ENCODE measurements around the gene SLC17A8.

GRCh38 chr12:100345020-100345767 is 11.7 kb upstream of the SLC17A8 start:
- TF ChIP-seq FOXM1 (IDR thresholded peaks at IDR 0.05; ENCODE audit: low read depth) (no peak), RXRA (IDR thresholded peaks at IDR 0.05; ENCODE audit: borderline replicate concordance, low read depth) (no peak), EZH2phosphoT487 (IDR thresholded peaks at IDR 0.05; ENCODE audit: borderline replicate concordance, low read depth) (no peak), POLR2AphosphoS5 (IDR thresholded peaks at IDR 0.05; ENCODE audit: low read depth, low read length) (no peak), PBX3 (IDR thresholded peaks at IDR 0.05) (no peak), CTCF (IDR thresholded peaks at IDR 0.05) (no peak), USF1 (IDR thresholded peaks at IDR 0.05; ENCODE audit: borderline replicate concordance, low read depth) (no peak), TAF1 (IDR thresholded peaks at IDR 0.05; ENCODE audit: borderline replicate concordance, low read depth, low read length) (no peak), ELF1 (IDR thresholded peaks at IDR 0.05) (no peak), YY1 (IDR thresholded peaks at IDR 0.05; ENCODE audit: low read depth) (no peak), USF2 (IDR thresholded peaks at IDR 0.05; ENCODE audit: borderline replicate concordance, low read depth, low read length) (no peak)
